AG04450 (cell line): Measurements from ENCODE around the gene WWOX. TPM values are rescaled to one million over a fixed set of nuclear protein-coding genes. Genes with fewer than 3 reads are reported as not detected.

Experiments
- CTCF ChIA-PET: fragments of 300-600, 350-600 bp; formaldehyde crosslinking; extraction: SDS; loops from one replicate; lab custom pipeline; 2022; ENCODE audit warnings: antibody characterized with exemption, inconsistent platforms; lab: Charles Lee
- POLR2A ChIA-PET: fragments of 350-600 bp; formaldehyde crosslinking; extraction: SDS; loops from one replicate; lab custom pipeline; 2021; ENCODE audit warnings: antibody characterized with exemption, inconsistent platforms; lab: Yijun Ruan, JAX
- DNase-seq: peaks from one replicate; pipeline ENCODE4 v3.0.0-alpha.2; 2011; ENCODE audit warnings: low read depth, low spot score
- H3K27ac ChIP-seq: one replicate; pipeline ENCODE4 v1.5.1; 2012; ENCODE audit warnings: low read depth, low read length, control low read depth
- H3K27me3 ChIP-seq: one replicate; pipeline ENCODE4 v1.6.0; 2012; ENCODE audit warnings: low read length; ENCODE audit not compliant: control insufficient read depth, insufficient read depth
- H3K4me3 ChIP-seq: 2 replicates; pipeline ENCODE4 v1.5.1; 2011; ENCODE audit warnings: mild to moderate bottlenecking, low read depth, low read length, control low read depth
- H3K9me3 ChIP-seq: 2 replicates; pipeline ENCODE4 v1.5.1; 2012; ENCODE audit warnings: low read length; ENCODE audit not compliant: control insufficient read depth, insufficient read depth
- polyA plus RNA-seq: library from polyadenylated mRNA; depleted of rRNA; stranded (reverse); fragments of >200 nt; gene quantifications from 2 replicates; pipeline ENCODE4 v1.2.3, GENCODE V29; 2011
- TF ChIP-seq, protein P1 (sequence below): IDR thresholded peaks from 2 replicates; pipeline ENCODE4 v1.5.1; 2011; ENCODE audit warnings: low read depth, low read length, control low read depth, inconsistent platforms

The WWOX gene
- polyA plus RNA-seq, 1 experiment, result 2.1 TPM

DNA sequence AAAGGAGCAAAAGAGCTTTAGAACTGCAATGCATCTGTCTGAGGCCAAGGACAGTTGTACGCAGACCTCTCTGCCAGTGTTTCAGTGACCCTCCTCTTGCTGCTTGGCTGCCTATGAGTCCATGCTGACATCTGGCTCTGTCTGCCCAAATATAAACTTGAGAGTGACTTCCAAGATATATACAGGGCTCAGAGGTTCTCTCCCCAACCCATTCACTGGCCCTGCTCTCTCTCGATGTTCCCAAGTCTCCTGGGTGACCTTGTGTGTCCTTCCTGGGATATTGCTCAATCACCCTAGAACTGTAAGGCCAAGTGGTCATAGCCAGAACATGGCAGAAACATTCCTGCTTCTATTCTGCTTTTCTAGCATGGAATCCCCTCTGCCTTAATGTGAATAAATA is 716.3 kb downstream of the WWOX start:
- ChIA-PET CTCF (no interaction called here), POLR2A (no interaction called here)
- peaks cover 39% of the 10 kb centered on the region for H3K9me3 ChIP-seq
- H3K27me3 ChIP-seq, result no peaks in the 10 kb centered on the region
- H3K4me3 ChIP-seq, result no peak overlapping the region
- TF ChIP-seq, protein P1, sequence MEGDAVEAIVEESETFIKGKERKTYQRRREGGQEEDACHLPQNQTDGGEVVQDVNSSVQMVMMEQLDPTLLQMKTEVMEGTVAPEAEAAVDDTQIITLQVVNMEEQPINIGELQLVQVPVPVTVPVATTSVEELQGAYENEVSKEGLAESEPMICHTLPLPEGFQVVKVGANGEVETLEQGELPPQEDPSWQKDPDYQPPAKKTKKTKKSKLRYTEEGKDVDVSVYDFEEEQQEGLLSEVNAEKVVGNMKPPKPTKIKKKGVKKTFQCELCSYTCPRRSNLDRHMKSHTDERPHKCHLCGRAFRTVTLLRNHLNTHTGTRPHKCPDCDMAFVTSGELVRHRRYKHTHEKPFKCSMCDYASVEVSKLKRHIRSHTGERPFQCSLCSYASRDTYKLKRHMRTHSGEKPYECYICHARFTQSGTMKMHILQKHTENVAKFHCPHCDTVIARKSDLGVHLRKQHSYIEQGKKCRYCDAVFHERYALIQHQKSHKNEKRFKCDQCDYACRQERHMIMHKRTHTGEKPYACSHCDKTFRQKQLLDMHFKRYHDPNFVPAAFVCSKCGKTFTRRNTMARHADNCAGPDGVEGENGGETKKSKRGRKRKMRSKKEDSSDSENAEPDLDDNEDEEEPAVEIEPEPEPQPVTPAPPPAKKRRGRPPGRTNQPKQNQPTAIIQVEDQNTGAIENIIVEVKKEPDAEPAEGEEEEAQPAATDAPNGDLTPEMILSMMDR, result no peak
- H3K27ac ChIP-seq, result no peak overlapping the region
- no peak for DNase-seq

DNA sequence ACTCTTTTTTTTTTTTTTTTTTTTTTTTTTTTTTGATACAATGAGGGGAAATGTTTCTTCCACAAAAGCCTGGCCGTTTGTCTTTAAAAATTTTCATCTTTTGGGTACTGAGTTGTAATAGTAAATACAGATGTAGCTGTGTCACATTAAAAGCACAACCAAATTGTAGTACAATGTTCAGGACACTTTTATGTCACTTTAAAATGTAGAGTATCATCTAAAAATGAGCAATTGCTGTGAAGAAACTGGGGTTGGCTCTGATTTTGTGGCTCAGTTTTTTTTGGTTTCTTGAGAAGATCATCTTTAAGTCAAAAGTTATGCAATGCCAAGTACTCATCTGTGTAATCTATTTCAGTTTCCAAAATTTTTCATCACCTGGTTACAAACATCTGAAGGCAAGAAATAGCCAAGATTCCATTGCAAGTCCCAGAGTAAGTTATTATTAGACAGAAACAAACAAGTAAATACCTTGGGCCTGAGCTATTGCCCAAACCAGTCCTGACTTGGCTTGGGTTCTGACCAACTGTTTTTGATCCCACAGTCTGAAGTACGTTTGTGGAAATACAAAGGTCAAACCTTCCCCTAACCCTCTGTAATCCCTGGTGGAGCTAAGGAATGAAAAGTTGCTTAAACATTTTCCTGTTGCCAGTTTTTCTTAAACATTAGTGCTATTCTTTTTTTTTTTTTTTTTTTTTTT is 717.2 kb downstream of the WWOX start:
- Histone ChIP-seq H3K27ac (no peak overlapping the region), H3K27me3 (no peaks in the 10 kb centered on the region), H3K4me3 (no peak overlapping the region), H3K9me3 (peaks cover 44% of the 10 kb centered on the region)
- TF ChIP-seq, protein P1, result no peak
- DNase-seq, result no peak
- ChIA-PET POLR2A (no interaction called here), CTCF (interaction anchor here (0.6 kb wide), 1 partner anchor 537 kb away, joined by 3 read pairs; no protein-coding TSS in a partner anchor)

DNA sequence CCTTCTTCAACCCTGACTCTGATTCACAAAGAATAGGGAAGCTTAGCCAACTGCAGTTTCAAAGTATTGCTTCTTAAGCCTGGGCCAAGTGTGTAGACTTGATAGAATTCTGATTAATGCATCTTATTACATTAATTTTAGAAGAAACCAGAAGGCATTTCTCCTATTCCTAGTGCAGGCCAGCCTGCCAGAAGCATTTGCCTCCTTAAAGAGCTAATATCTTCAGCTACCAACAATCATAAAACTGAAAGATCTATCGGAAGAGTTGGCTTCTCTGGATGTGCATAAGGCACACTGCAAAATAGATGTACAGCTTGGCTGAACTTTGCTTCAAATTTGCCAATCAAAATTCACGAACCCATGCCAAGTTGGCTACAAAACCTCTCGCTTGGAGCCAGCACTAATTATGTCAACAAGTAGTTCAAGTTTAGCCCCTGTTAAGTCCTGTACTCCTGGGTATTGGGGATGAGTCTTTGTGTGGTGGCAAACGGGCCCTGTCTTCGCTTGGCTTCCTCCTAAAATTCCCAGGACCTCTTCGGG is 717.8 kb downstream of the WWOX start:
- Histone ChIP-seq H3K9me3 (peaks cover 47% of the 10 kb centered on the region), H3K4me3 (no peak overlapping the region), H3K27me3 (no peaks in the 10 kb centered on the region), H3K27ac (no peak overlapping the region)
- ChIA-PET CTCF (interaction anchor here (0.6 kb wide), 1 partner anchor 538 kb away, joined by 3 read pairs; no protein-coding TSS in a partner anchor), POLR2A (no interaction called here)
- no peak for DNase-seq
- TF ChIP-seq, protein P1, result no peak

DNA sequence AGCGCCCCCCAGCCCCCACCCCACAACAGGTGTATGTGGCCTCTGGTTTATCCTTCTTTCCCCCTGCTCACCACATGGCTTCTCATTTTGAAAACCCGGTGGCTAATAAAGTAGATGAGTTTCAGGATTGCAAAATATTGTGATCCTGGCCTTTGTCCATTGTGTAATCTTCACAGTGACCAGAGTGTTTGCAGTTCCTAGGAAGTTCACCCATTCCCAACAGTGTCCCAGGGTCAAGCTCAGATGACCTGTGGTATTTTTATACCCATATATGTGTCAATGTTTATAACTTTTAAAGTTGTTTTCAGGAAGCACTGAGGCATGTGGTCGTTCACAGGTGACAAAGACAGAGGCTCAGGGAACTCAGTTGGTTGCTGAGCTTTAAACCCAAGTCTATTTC is 721.9 kb downstream of the WWOX start:
- POLR2A ChIA-PET, result no interaction called here
- no peak overlapping the region for H3K27ac ChIP-seq
- H3K9me3 ChIP-seq, result peaks cover 48% of the 10 kb centered on the region
- no peak for DNase-seq
- H3K27me3 ChIP-seq, result no peaks in the 10 kb centered on the region
- TF ChIP-seq, protein P1, result no peak
- CTCF ChIA-PET, result no interaction called here
- no peak overlapping the region for H3K4me3 ChIP-seq

DNA sequence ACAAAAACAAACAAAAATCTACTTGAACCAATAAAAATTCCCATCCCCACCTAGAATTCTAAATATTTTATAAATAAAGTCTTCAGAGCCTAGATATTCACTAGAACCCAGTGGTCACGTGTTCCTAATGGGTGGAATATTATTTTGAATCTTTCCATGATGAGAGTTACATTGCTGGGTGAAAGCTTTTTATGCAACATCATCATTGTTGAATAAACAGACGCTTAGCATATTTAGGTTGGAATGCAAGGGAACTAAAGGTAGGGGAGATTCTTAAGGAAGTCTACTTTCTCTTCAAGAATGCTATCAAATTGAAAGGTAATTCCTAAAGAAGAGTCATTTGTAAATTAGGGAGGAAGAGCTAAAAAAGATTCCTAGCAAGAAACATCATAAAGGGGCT is 723.1 kb downstream of the WWOX start:
- no peak overlapping the region for H3K27ac ChIP-seq
- TF ChIP-seq, protein P1, result no peak
- ChIA-PET CTCF (no interaction called here), POLR2A (no interaction called here)
- no peaks in the 10 kb centered on the region for H3K27me3 ChIP-seq
- DNase-seq, result no peak
- peaks cover 60% of the 10 kb centered on the region for H3K9me3 ChIP-seq
- no peak overlapping the region for H3K4me3 ChIP-seq
